ENCODE results near the gene NSUN2.

NSUN2 gene

GRCh38 chr5:6591671-6592288 is 41.1 kb downstream of the NSUN2 start:
- no peak for TF ChIP-seq CTCF (IDR thresholded peaks at IDR 0.05; ENCODE audit: low read depth, low read length, poor library complexity, severe bottlenecking)
- no peak for TF ChIP-seq EZH2phosphoT487 (IDR thresholded peaks at IDR 0.05; ENCODE audit: borderline replicate concordance, low read length)

GRCh38 chr5:6590581-6590980 is 42.3 kb downstream of the NSUN2 start:
- H3F3A ChIP-seq (ENCODE audit: control insufficient read depth, insufficient read depth), result no peaks in the 10 kb centered on the region
- H3K4me1 ChIP-seq (ENCODE audit: control insufficient read depth, low read length), result no peaks in the 10 kb centered on the region
- no peaks in the 10 kb centered on the region for H4K20me1 ChIP-seq (ENCODE audit: control insufficient read depth, insufficient read depth, low read depth, low read length)
- no peaks in the 10 kb centered on the region for H3K9me3 ChIP-seq (ENCODE audit: control insufficient read depth, insufficient read depth, low read length)
- no peaks in the 10 kb centered on the region for H3K36me3 ChIP-seq (ENCODE audit: control insufficient read depth, low read length)
- no peak overlapping the region for H3K4me3 ChIP-seq (ENCODE audit: low read length)
- TF ChIP-seq CTCF (IDR thresholded peaks at IDR 0.05; ENCODE audit: low read depth, low read length, poor library complexity, severe bottlenecking), result no peak
- TF ChIP-seq EZH2phosphoT487 (IDR thresholded peaks at IDR 0.05; ENCODE audit: borderline replicate concordance, low read length), result no peak
- no peak overlapping the region for H3K27ac ChIP-seq (ENCODE audit: low read depth, low read length)
- no peaks in the 10 kb centered on the region for H3K9me2 ChIP-seq (replicated peaks; ENCODE audit: control insufficient read depth, low read length)
- no peaks in the 10 kb centered on the region for H3K79me2 ChIP-seq (ENCODE audit: control insufficient read depth, low read length)
- H3K27me3 ChIP-seq (ENCODE audit: control insufficient read depth, low read length), result no peaks in the 10 kb centered on the region; the same call in 1 of the 2 replicates
- H3K4me2 ChIP-seq (ENCODE audit: low read length), result no peak overlapping the region

More at GRCh38 chr5:6591671-6592288, 41.1 kb downstream of the NSUN2 start:
- H3K36me3 ChIP-seq (ENCODE audit: control insufficient read depth, low read length), result peaks cover 6% of the 10 kb centered on the region
- no peaks in the 10 kb centered on the region for H3K9me3 ChIP-seq (ENCODE audit: control insufficient read depth, insufficient read depth, low read length)
- no peaks in the 10 kb centered on the region for H3K27me3 ChIP-seq (ENCODE audit: control insufficient read depth, low read length)
- H3K4me3 ChIP-seq (ENCODE audit: low read length), result no peak overlapping the region
- H3K9me2 ChIP-seq (replicated peaks; ENCODE audit: control insufficient read depth, low read length), result no peaks in the 10 kb centered on the region
- H3K4me2 ChIP-seq (ENCODE audit: low read length), result no peak overlapping the region
- H3K27ac ChIP-seq (ENCODE audit: low read depth, low read length), result no peak overlapping the region
- no peaks in the 10 kb centered on the region for H4K20me1 ChIP-seq (ENCODE audit: control insufficient read depth, insufficient read depth, low read depth, low read length)
- H3K4me1 ChIP-seq (ENCODE audit: control insufficient read depth, low read length), result no peaks in the 10 kb centered on the region
- H3F3A ChIP-seq (ENCODE audit: control insufficient read depth, insufficient read depth), result no peaks in the 10 kb centered on the region
- no peaks in the 10 kb centered on the region for H3K79me2 ChIP-seq (ENCODE audit: control insufficient read depth, low read length)

- H3K9me3 ChIP-seq (ENCODE audit: control insufficient read depth, insufficient read depth, low read length), result no peaks in the 10 kb centered on the region
- TF ChIP-seq CTCF (IDR thresholded peaks at IDR 0.05; ENCODE audit: low read depth, low read length, poor library complexity, severe bottlenecking) (no peak), EZH2phosphoT487 (IDR thresholded peaks at IDR 0.05; ENCODE audit: borderline replicate concordance, low read length) (no peak)
- no peaks in the 10 kb centered on the region for H3K4me1 ChIP-seq (ENCODE audit: control insufficient read depth, low read length)
- peaks cover 18% of the 10 kb centered on the region for H3K27me3 ChIP-seq (ENCODE audit: control insufficient read depth, low read length)
- H3K36me3 ChIP-seq (ENCODE audit: control insufficient read depth, low read length), result no peaks in the 10 kb centered on the region
- H4K20me1 ChIP-seq (ENCODE audit: control insufficient read depth, insufficient read depth, low read depth, low read length), result no peaks in the 10 kb centered on the region
- H3F3A ChIP-seq (ENCODE audit: control insufficient read depth, insufficient read depth), result no peaks in the 10 kb centered on the region
- H3K27ac ChIP-seq (ENCODE audit: low read depth, low read length), result no peak overlapping the region
- no peak overlapping the region for H3K4me2 ChIP-seq (ENCODE audit: low read length)
- no peaks in the 10 kb centered on the region for H3K9me2 ChIP-seq (replicated peaks; ENCODE audit: control insufficient read depth, low read length)
- H3K79me2 ChIP-seq (ENCODE audit: control insufficient read depth, low read length), result no peaks in the 10 kb centered on the region
- H3K4me3 ChIP-seq (ENCODE audit: low read length), result no peak overlapping the region
Observed at GRCh38 chr5:6587171-6587570, 45.7 kb downstream of the NSUN2 start.

Measured in DOHH2 (cell line).